Left kidney (tissue), 8 donors: ENCODE data around the gene BPIFB6. TPM values are rescaled to one million over a fixed set of nuclear protein-coding genes. Genes with fewer than 3 reads are reported as not detected.

ENCODE experiments used
- DNase-seq: peaks from one replicate; pipeline ENCODE4 v3.0.0-alpha.2; 2013
- long read RNA-seq, 8 donors: transcript quantifications; one replicate each; lab custom pipeline, GENCODE V29; 2026
- polyA plus RNA-seq: library from polyadenylated mRNA; unstranded; fragments of 120-200 nt; gene quantifications from one replicate; pipeline ENCODE4 v1.2.1, GENCODE V29; 2013; ENCODE audit not compliant: insufficient read length

BPIFB6 gene
- polyA plus RNA-seq, result not detected
- long read RNA-seq, donor 1, result 0 reads
- long read RNA-seq, donor 2, result 0 reads
- long read RNA-seq, donor 3, result 0 reads
- long read RNA-seq, donor 4, result 0 reads
- long read RNA-seq, donor 5, result 0 reads
- long read RNA-seq, donor 6, result 0 reads
- long read RNA-seq, donor 7, result 0 reads
- long read RNA-seq, donor 8, result 0 reads

- DNase-seq, result no peak
These were observed at the start of gene BPIFB6 for GRCh38 chr20:33031531-33031930. BPIFB6 (plus strand) TSS chr20:33031648; CDS start chr20:33031648, 0 bp downstream.

GRCh38 chr20:32982617-32983458, 48.6 kb upstream of the BPIFB6 start:
- DNase-seq, result peak; percentile 41

GRCh38 chr20:32983459-32984112, 47.9 kb upstream of the BPIFB6 start:
- DNase-seq, result no peak

- DNase-seq, result no peak
These were observed 47.3 kb upstream of the BPIFB6 start for GRCh38 chr20:32984196-32984595.

GRCh38 chr20:32984631-32985354, 46.7 kb upstream of the BPIFB6 start:
- no peak for DNase-seq

GRCh38 chr20:32985596-32985995, 45.9 kb upstream of the BPIFB6 start:
- no peak for DNase-seq

GRCh38 chr20:32986331-32986966, 45.0 kb upstream of the BPIFB6 start:
- no peak for DNase-seq

- DNase-seq, result no peak
These were observed 44.2 kb upstream of the BPIFB6 start for GRCh38 chr20:32987044-32987825.

- no peak for DNase-seq
These were observed 43.4 kb upstream of the BPIFB6 start for GRCh38 chr20:32988008-32988407.

- DNase-seq, result no peak
These were observed 41.8 kb upstream of the BPIFB6 start for GRCh38 chr20:32989507-32990283.

GRCh38 chr20:32990426-32990825, 41.0 kb upstream of the BPIFB6 start:
- no peak for DNase-seq

- no peak for DNase-seq
These were observed 40.1 kb upstream of the BPIFB6 start for GRCh38 chr20:32991383-32991782.

GRCh38 chr20:32991792-32992641, 39.4 kb upstream of the BPIFB6 start:
- DNase-seq, result no peak

- DNase-seq, result no peak
These were observed 37.9 kb upstream of the BPIFB6 start for GRCh38 chr20:32993496-32994050.

GRCh38 chr20:32995802-32996201, 35.6 kb upstream of the BPIFB6 start:
- DNase-seq, result no peak

- DNase-seq, result no peak
These were observed 34.0 kb upstream of the BPIFB6 start for GRCh38 chr20:32997431-32997830.

GRCh38 chr20:32999603-33000250, 31.7 kb upstream of the BPIFB6 start:
- no peak for DNase-seq

- no peak for DNase-seq
These were observed 30.5 kb upstream of the BPIFB6 start for GRCh38 chr20:33000802-33001466.
